GM12878 (cell line): Measurements from ENCODE around the gene TMEM121B. TPM values are rescaled to one million over a fixed set of nuclear protein-coding genes. Genes with fewer than 3 reads are reported as not detected.

Experiments used
- ATAC-seq: fragments of 200-7000 bp; cut with Tn5 transposase; 3 replicates; pipeline ENCODE4 v1.9.1; 2020; ENCODE audit warnings: mild to moderate bottlenecking, moderate library complexity
- BruUV-seq: library from RNA; stranded (reverse); fragments of 400-500 nt; replicated peaks from 2 replicates; lab custom pipeline; 2021; lab: Mats Ljungman, UMichigan
- CTCF ChIA-PET: fragments of 300-600 bp; sonication (Branson Sonifier 250); formaldehyde crosslinking; extraction: SDS; loops from one replicate; lab custom pipeline; 2021; ENCODE audit warnings: inconsistent platforms; lab: Yijun Ruan, JAX
- POLR2A ChIA-PET: fragments of 350-600 bp; formaldehyde crosslinking; extraction: SDS; loops from one replicate; lab custom pipeline; 2021; ENCODE audit warnings: inconsistent platforms; lab: Charles Lee
- RAD21 ChIA-PET: fragments of 300-600 bp; sonication (Branson Sonifier 250); formaldehyde crosslinking; loops from one replicate; lab custom pipeline; 2023; ENCODE audit warnings: antibody characterized with exemption; ENCODE audit not compliant: unreplicated experiment; lab: Charles Lee
- SMC1A ChIA-PET: fragments of 300-600 bp; sonication (Branson Sonifier 250); formaldehyde crosslinking; loops from one replicate; lab custom pipeline; 2023; ENCODE audit not compliant: unreplicated experiment, uncharacterized antibody; lab: Charles Lee
- DNase-seq: peaks from one replicate; pipeline ENCODE4 v3.0.0-alpha.2; 2011; ENCODE audit warnings: low read depth, low spot score
- FAIRE-seq: peaks from 3 replicates; lab custom pipeline; 2011; peaks lifted over from hg19 to GRCh38; lab: Jason Lieb, UNC
- H2AFZ ChIP-seq: 2 replicates; pipeline ENCODE4 v1.6.0; 2011; ENCODE audit warnings: low read depth, low read length, control low read depth; ENCODE audit not compliant: control insufficient read depth
- H3K27ac ChIP-seq: 2 replicates; pipeline ENCODE4 v1.5.1; 2011; ENCODE audit warnings: control low read depth; ENCODE audit not compliant: control insufficient read depth, insufficient read depth
- H3K27me3 ChIP-seq, 2 experiments: replicated peaks in 1 of 2; 2 replicates each; pipeline versions ENCODE4 v1.6.0 to v1.6.1; 2011; ENCODE audit warnings: low read length in 1 of 2; ENCODE audit not compliant: control insufficient read depth in 2 of 2, insufficient read depth in 2 of 2
- H3K36me3 ChIP-seq, 2 experiments: 2 replicates each; pipeline ENCODE4 v1.5.1; 2011; ENCODE audit warnings: low read length in 1 of 2; ENCODE audit not compliant: control insufficient read depth in 2 of 2, insufficient read depth in 2 of 2
- H3K4me1 ChIP-seq: 2 replicates; pipeline ENCODE4 v1.6.1; 2011; ENCODE audit warnings: mild to moderate bottlenecking, low read length, moderate library complexity, mixed read lengths; ENCODE audit not compliant: control insufficient read depth, insufficient read depth
- H3K4me2 ChIP-seq: 2 replicates; pipeline ENCODE4 v1.6.0; 2011; ENCODE audit warnings: control low read depth; ENCODE audit not compliant: control insufficient read depth, insufficient read depth
- H3K4me3 ChIP-seq: fragments of 200-600 bp; sonication (generic); 2 replicates; pipeline ENCODE4 v1.5.1; 2016
- H3K79me2 ChIP-seq: 2 replicates; pipeline ENCODE4 v1.6.0; 2011; ENCODE audit warnings: low read length; ENCODE audit not compliant: control insufficient read depth, insufficient read depth
- H3K9ac ChIP-seq: 2 replicates; pipeline ENCODE4 v1.8.0; 2011; ENCODE audit warnings: low read length, control low read depth, mixed read lengths; ENCODE audit not compliant: control insufficient read depth, insufficient read depth
- H3K9me3 ChIP-seq: replicated peaks from 3 replicates; pipeline ENCODE4 v1.5.1; 2011; ENCODE audit warnings: mild to moderate bottlenecking, low read length; ENCODE audit not compliant: control insufficient read depth, insufficient read depth
- H4K20me1 ChIP-seq: 2 replicates; pipeline ENCODE4 v1.6.0; 2011; ENCODE audit not compliant: control insufficient read depth, insufficient read depth
- ATF2 ChIP-seq: IDR thresholded peaks from 2 replicates; pipeline ENCODE4 v1.6.1; 2012; ENCODE audit warnings: low read length, inconsistent platforms
- E2F4 ChIP-seq: IDR thresholded peaks from 2 replicates; pipeline ENCODE4 v1.6.1; 2012; ENCODE audit warnings: low read depth, low read length, improper control_type of control experiment
- HCFC1 ChIP-seq: fragments of 150-350 bp; IDR thresholded peaks from 2 replicates; pipeline ENCODE4 v1.6.1; 2014; ENCODE audit warnings: low read length
- JUNB ChIP-seq: IDR thresholded peaks from 2 replicates; pipeline ENCODE4 v1.6.1; 2016; ENCODE audit warnings: antibody characterized with exemption, mild to moderate bottlenecking
- KDM1A ChIP-seq: fragments of 200-600 bp; sonication (generic); IDR thresholded peaks from 2 replicates; pipeline ENCODE4 v1.6.1; 2016; ENCODE audit warnings: borderline replicate concordance
- MEF2A ChIP-seq: IDR thresholded peaks from 2 replicates; pipeline ENCODE4 v1.6.1; 2011; ENCODE audit warnings: low read depth, mild to moderate bottlenecking, low read length, moderate library complexity; ENCODE audit not compliant: insufficient read depth
- MTA3 ChIP-seq: IDR thresholded peaks from 2 replicates; pipeline ENCODE4 v1.6.1; 2012; ENCODE audit warnings: low read length, inconsistent platforms, borderline replicate concordance
- NFYB ChIP-seq: IDR thresholded peaks from 2 replicates; pipeline ENCODE4 v1.6.1; 2011; ENCODE audit warnings: low read depth, mild to moderate bottlenecking, low read length, improper control_type of control experiment, moderate library complexity; ENCODE audit not compliant: insufficient read depth
- POLR2A ChIP-seq: IDR thresholded peaks from 2 replicates; pipeline ENCODE4 v1.6.1; 2011; ENCODE audit warnings: low read depth, mild to moderate bottlenecking, low read length
- RELA ChIP-seq: fragments of 450-650 bp; IDR thresholded peaks from 2 replicates; pipeline ENCODE4 v1.8.0; 2014; ENCODE audit warnings: borderline replicate concordance; ENCODE audit not compliant: partially characterized antibody
- TAF1 ChIP-seq: IDR thresholded peaks from 2 replicates; pipeline ENCODE4 v1.6.1; 2011; ENCODE audit warnings: mild to moderate bottlenecking, low read depth, low read length, borderline replicate concordance
- TARDBP ChIP-seq: IDR thresholded peaks from 2 replicates; pipeline ENCODE4 v1.6.1; 2016; ENCODE audit warnings: borderline replicate concordance
- TCF12 ChIP-seq: IDR thresholded peaks from 2 replicates; pipeline ENCODE4 v1.6.1; 2011; ENCODE audit warnings: low read depth, mild to moderate bottlenecking, low read length
- YY1 ChIP-seq: IDR thresholded peaks from 2 replicates; pipeline ENCODE4 v1.6.1; 2011; ENCODE audit warnings: low read depth, mild to moderate bottlenecking, low read length
- ZNF217 ChIP-seq: fragments of 450-650 bp; IDR thresholded peaks from 2 replicates; pipeline ENCODE4 v1.6.1; 2017; ENCODE audit warnings: antibody characterized with exemption, mild to moderate bottlenecking
- WGBS: methylation state at CpG from one replicate; pipeline ENCODE4 v1.1.6; 2016; ENCODE audit warnings: low lambda C conversion rate; ENCODE audit not compliant: insufficient replicate concordance, insufficient coverage; ENCODE audit errors: missing lambda C conversion rate; 5-methylcytosine and 5-hydroxymethylcytosine counted together
- in situ Hi-C: fragments of 300-500 bp; cut with MboI; formaldehyde crosslinking; loops from 9 replicates; pipeline ENCODE4 v1.14.3; 2018; ENCODE audit warnings: mixed read lengths
- intact Hi-C: fragments of 100-400 bp; cut with micrococcal nuclease; formaldehyde crosslinking; loops from one replicate; pipeline ENCODE4 v1.14.2; 2022; ENCODE audit not compliant: unreplicated experiment
- polyA plus RNA-seq, 11 experiments: library from polyadenylated mRNA; depleted of rRNA in 4 of 11; unstranded in 6 of 11; stranded (reverse) in 5 of 11; fragments of >200 nt; fragmentation: Nextera tagmentation in 4 of 11; fragmentation: Illumina TruSeq in 1 of 11; extraction: Ambion mirVana in 4 of 11; extraction: Trizol in 1 of 11; gene quantifications; 1 replicate in 1 of 11; 2 replicates in 10 of 11; pipeline versions ENCODE4 v1.2.1 to v1.2.3, GENCODE V29; 2011 to 2016; ENCODE audit warnings: inconsistent platforms in 2 of 11, missing spikeins in 2 of 11, low read depth in 1 of 11
- total RNA-seq, 4 experiments: library from RNA; depleted of rRNA in 3 of 4; stranded (reverse); fragments of >200 nt in 3 of 4; fragmentation: Illumina TruSeq in 1 of 4; extraction: Trizol in 1 of 4; gene quantifications; 2 replicates each; pipeline versions ENCODE4 v1.2.1 to v1.2.3, GENCODE V29; 2013 to 2021
- TF ChIP-seq, protein P1 (sequence below): fragments of 450-650 bp; formaldehyde crosslinking; IDR thresholded peaks from 2 replicates; pipeline ENCODE4 v1.4.0; 2020; ENCODE audit warnings: mild to moderate bottlenecking, moderate library complexity

Gene TMEM121B
- total and polyA plus RNA-seq, 10 of the 15 experiments (the other 5 are each of a cell fraction or from before 2014, with no cell fraction given), result 0.02 to 0.10 (median 0.06) TPM; not detected in 5

GRCh38 chr22:17114898-17115235 lies 6.3 kb downstream of the TMEM121B start (continued):
- TF ChIP-seq E2F4 (no peak), TAF1 (no peak), RELA (no peak), TARDBP (no peak)

DNA sequence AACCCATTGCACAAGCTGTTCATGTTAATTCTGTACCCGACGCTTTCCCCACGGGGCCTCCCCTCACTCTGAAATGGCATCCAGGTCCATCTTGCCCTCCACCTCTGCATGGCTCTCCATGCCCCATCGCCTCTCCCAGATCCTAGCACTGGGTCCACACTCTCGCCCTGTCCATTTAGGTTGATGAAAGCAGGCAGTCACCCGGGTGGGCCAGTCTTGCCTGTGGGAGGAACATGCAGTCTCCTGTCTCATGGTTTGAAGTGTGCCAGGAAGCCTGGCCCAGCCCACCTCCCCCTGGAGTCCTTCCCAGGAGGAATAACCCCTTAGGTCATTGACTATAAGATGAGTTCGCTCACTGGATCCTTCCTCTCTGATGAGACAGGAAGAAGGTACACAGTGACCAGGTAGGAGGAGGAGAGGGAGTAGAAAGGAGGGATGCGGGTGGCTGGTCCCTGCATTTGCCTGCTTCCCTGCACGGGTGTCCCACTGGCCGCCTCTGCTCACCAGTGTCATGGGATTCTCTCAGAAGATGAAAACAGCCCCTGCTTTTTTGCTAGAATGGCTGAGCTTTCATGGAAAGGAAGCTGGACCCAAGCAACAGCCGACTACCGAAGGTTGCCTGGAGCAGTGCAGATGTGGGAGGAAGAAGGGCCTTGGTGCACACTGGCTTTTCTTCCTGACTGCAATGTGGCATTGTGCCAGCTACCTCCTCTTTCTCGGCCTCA lies 6.8 kb downstream of the TMEM121B start:
- no peak overlapping the region for H3K4me3 ChIP-seq
- WGBS, result 52% methylated on average over 13 of the region's 13 CpGs
- POLR2A ChIA-PET, result interaction anchor here (0.5 kb wide), 1 partner anchor 11 kb away, joined by 3 read pairs; no protein-coding TSS in a partner anchor
- peaks cover 0 to 3% of the 10 kb centered on the region in 2 experiments; a peak in 3 of 4 replicates for H3K36me3 ChIP-seq
- no peak overlapping the region for H3K27ac ChIP-seq
- intact Hi-C loops, result no loop called here
- no peaks in the 10 kb centered on the region for H3K9me3 ChIP-seq
- peaks cover 18% of the 10 kb centered on the region for H3K4me1 ChIP-seq
- RAD21 ChIA-PET, result no interaction called here
- CTCF ChIA-PET, result no interaction called here
- no peak for FAIRE-seq
- SMC1A ChIA-PET, result no interaction called here
- no peak overlapping the region for H3K4me2 ChIP-seq
- DNase-seq, result no peak
- H3K9ac ChIP-seq, result no peak overlapping the region
- H3K79me2 ChIP-seq, result no peaks in the 10 kb centered on the region
- in situ Hi-C loops, result no loop called here
- BruUV-seq, result no TSS peak
- H2AFZ ChIP-seq, result no peak overlapping the region
- H3K27me3 ChIP-seq, result no peaks in the 10 kb centered on the region
- no peak for ATAC-seq
- peaks cover 4% of the 10 kb centered on the region; the same call in 1 of the 2 replicates for H4K20me1 ChIP-seq
- TF ChIP-seq JUNB (no peak), HCFC1 (no peak), NFYB (no peak), KDM1A (no peak), ATF2 (no peak), ZNF217 (no peak), POLR2A (no peak), YY1 (no peak), RELA (no peak), TCF12 (no peak), MTA3 (no peak), MEF2A (no peak)
- TF ChIP-seq, protein P1, sequence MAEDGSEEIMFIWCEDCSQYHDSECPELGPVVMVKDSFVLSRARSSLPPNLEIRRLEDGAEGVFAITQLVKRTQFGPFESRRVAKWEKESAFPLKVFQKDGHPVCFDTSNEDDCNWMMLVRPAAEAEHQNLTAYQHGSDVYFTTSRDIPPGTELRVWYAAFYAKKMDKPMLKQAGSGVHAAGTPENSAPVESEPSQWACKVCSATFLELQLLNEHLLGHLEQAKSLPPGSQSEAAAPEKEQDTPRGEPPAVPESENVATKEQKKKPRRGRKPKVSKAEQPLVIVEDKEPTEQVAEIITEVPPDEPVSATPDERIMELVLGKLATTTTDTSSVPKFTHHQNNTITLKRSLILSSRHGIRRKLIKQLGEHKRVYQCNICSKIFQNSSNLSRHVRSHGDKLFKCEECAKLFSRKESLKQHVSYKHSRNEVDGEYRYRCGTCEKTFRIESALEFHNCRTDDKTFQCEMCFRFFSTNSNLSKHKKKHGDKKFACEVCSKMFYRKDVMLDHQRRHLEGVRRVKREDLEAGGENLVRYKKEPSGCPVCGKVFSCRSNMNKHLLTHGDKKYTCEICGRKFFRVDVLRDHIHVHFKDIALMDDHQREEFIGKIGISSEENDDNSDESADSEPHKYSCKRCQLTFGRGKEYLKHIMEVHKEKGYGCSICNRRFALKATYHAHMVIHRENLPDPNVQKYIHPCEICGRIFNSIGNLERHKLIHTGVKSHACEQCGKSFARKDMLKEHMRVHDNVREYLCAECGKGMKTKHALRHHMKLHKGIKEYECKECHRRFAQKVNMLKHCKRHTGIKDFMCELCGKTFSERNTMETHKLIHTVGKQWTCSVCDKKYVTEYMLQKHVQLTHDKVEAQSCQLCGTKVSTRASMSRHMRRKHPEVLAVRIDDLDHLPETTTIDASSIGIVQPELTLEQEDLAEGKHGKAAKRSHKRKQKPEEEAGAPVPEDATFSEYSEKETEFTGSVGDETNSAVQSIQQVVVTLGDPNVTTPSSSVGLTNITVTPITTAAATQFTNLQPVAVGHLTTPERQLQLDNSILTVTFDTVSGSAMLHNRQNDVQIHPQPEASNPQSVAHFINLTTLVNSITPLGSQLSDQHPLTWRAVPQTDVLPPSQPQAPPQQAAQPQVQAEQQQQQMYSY, result no peak
